ENCODE measurements around the gene HTR1B. TPM values are rescaled to one million over a fixed set of nuclear protein-coding genes. Genes with fewer than 3 reads are reported as not detected.

The HTR1B gene
- total and polyA plus RNA-seq, 9 of the 15 experiments (the other 6 are each of a cell fraction or from before 2014, with no cell fraction given): not detected

- no peak overlapping the region for H3K27ac ChIP-seq (ENCODE audit: extremely low read depth, low read depth, low read length)
- H3K9ac ChIP-seq (ENCODE audit: insufficient read depth in 1 of 2, low read depth in 2 of 2, low read length in 2 of 2): no peak overlapping the region
- H3K4me1 ChIP-seq (replicated peaks in 1 of 2; ENCODE audit: control insufficient read depth in 2 of 2, insufficient read depth in 2 of 2, low read length in 2 of 2): no peaks in the 10 kb centered on the region
- no peaks in the 10 kb centered on the region for H3K9me3 ChIP-seq (replicated peaks; ENCODE audit: control insufficient read depth, insufficient read depth, low read depth, low read length)
- H4K20me1 ChIP-seq (replicated peaks; ENCODE audit: control insufficient read depth, insufficient read depth, low read length): no peaks in the 10 kb centered on the region
- FAIRE-seq: no peak
- POLR2A ChIA-PET: no interaction called here
- H3K4me2 ChIP-seq (ENCODE audit: insufficient read depth, low read length): no peak overlapping the region
- no peaks in the 10 kb centered on the region for H3K9me1 ChIP-seq (ENCODE audit: control insufficient read depth, insufficient read depth, low read length)
- no peak for ATAC-seq
- H3K36me3 ChIP-seq (ENCODE audit: control insufficient read depth, insufficient read depth, low read length): no peaks in the 10 kb centered on the region
- no peak overlapping the region for H3K4me3 ChIP-seq
- DNase-seq (ENCODE audit: extremely low read depth in 1 of 4, low spot score in 3 of 4): no peak
- intact Hi-C loops (cut with micrococcal nuclease) (no loop called here), in situ Hi-C loops (cut with MboI) (no loop called here)
- H2AFZ ChIP-seq (ENCODE audit: low read depth, low read length): no peak overlapping the region
- BruUV-seq (replicated peaks): no TSS peak
- CTCF ChIA-PET (ENCODE audit: low intra/inter-chr PET ratio): no interaction called here
- H3K27me3 ChIP-seq (ENCODE audit: control insufficient read depth in 2 of 2, insufficient read depth in 2 of 2, low read length in 2 of 2): no peaks in the 10 kb centered on the region
- no peaks in the 10 kb centered on the region for H3K79me2 ChIP-seq (ENCODE audit: control insufficient read depth, insufficient read depth, low read length)
- 0% methylated on average over 4 of the region's 4 CpGs for WGBS (ENCODE audit: insufficient coverage, low coverage, missing lambda C conversion rate)
- TF ChIP-seq ZNF644 (tag; IDR thresholded peaks at IDR 0.05; ENCODE audit: low read depth): no peak
- TF ChIP-seq ZNF695 (CRISPR knock-in tag; IDR thresholded peaks at IDR 0.05): no peak
- TF ChIP-seq EGR1 (conservative IDR thresholded peaks at IDR 0.05): no peak
- no peak for TF ChIP-seq ZBTB49 (CRISPR knock-in tag; IDR thresholded peaks at IDR 0.05; ENCODE audit: borderline replicate concordance)
- no peak for TF ChIP-seq PTTG1 (tag; IDR thresholded peaks at IDR 0.05; ENCODE audit: low read depth)
- no peak for TF ChIP-seq IRF1 (CRISPR knock-in tag; IDR thresholded peaks at IDR 0.05; ENCODE audit: borderline replicate concordance)
- no peak for TF ChIP-seq TAF9B (IDR thresholded peaks at IDR 0.05; ENCODE audit: partially characterized antibody)
- TF ChIP-seq POLR3A (IDR thresholded peaks at IDR 0.05; ENCODE audit: borderline replicate concordance, extremely low read depth, insufficient read depth, insufficient read length): no peak
- no peak for TF ChIP-seq ARID4B (CRISPR knock-in tag; IDR thresholded peaks at IDR 0.05)
- no peak for TF ChIP-seq ZNF592 (IDR thresholded peaks at IDR 0.05)
- no peak for TF ChIP-seq XRCC5 (IDR thresholded peaks at IDR 0.05; ENCODE audit: low read depth, low read length)
These were observed 29.4 kb downstream of the HTR1B start for GRCh38 chr6:77433888-77434287.
